HG02759 (cell line): ENCODE measurements around the gene PRXL2C.

ENCODE experiments used
- ATAC-seq: cut with Tn5 transposase; IDR thresholded peaks from one replicate; pipeline ENCODE4 v1.9.1; 2021; ENCODE audit warnings: mild to moderate bottlenecking, moderate library complexity; ENCODE audit not compliant: unreplicated experiment

Gene PRXL2C

DNA sequence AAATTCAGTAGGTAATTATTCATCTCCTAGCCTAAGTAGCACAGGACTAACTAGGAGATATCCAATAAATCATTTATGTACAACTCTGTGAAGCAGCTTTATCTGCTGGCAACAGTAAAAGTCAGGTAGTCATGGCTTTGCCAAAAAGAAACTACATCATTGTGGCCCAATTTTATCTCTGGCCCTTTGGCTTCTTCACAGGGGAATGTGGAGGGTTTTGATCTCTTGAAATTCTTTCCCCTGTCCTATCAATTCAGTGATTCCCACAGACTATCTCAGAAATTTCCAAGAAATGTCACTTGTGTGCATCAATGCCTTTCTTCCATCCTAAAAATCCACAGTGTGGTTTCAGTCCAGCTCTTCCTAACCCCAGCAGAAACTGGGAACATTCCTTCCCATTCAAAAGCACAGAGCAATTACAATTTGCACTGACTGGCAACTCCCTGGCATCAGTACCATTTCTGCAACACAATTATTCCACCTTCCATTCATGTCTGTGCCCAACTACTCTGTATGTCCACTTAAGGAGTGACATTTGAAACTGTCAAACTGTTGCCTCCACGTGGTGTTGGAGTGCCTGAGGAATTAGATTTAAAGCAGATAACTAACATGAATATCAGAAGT, 42.0 kb downstream of the PRXL2C start:
- no peak for ATAC-seq

DNA sequence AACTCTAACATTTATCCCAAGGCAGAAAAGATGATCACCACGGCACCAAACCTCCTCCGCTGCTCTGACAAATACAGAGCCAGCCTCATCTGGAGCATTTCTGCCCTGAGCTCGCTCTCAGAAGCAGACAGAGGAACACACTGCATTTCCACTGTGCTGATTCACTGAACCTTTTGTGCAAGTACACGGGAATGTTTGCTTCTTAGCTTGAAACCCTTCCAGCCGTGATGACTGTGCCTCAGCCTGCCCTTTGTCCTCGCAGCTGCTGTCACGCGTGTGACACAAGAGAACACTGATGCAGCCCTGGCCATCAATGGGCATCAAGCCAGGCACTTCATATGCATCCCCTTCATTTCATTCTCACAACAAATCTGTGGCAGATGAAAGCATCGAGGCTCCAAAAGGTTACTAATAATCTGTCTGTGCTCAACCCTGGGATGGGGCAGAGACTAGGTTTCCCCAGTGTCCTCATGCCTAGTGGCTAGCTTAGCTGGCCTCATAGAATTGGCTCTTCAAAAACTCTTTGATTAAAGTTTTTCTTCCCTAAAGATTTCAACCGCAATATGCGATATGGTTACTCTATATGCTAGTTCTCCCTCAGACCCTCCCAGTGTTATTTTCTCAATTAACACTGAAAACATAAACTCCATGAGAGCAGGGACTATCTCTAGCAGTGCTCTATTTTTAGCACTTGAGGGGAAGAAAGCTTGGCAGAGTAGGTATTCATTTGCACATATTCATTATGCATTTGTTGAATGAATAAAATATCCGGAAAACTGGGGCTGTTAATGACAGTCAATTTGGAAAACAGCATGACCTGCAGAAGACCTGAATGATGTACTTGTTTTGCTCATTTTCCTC, 42.8 kb downstream of the PRXL2C start:
- ATAC-seq: no peak

DNA sequence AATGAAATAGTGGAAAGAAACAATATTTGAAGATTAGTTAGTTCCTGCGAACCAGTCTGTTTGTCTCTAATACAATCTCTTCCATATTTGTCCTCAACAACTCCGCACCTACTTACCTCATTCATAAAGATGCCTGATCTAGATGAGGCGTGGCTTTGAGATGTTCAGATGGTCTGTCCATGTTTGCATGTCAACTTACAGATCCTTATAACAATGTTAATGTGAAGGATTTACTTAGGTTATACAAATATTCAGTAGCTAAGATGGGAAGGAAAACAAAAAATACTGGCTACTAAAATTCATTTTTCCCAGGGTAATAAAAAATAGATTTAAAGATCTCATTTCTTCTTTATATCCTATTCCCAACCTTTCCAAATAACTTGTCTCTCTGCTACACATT, 43.8 kb downstream of the PRXL2C start:
- ATAC-seq: no peak

DNA sequence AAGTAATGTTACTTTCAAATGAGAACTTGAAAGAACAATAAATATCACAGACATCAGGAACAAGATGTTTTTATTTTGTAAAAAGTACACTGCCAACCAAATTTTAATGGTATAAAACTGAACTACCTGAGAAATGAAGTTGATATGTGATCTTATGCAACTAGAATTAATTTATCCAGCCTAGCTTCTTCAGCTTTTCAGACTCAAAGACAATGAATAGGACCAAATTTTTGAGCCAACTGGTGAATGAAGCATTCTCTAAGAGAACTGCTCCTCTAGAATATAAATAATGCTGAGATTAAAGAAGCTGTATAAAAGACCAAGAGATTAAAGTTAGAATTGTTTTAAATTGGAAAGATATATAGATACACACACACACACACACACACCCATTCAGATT, 45.4 kb downstream of the PRXL2C start:
- no peak for ATAC-seq

DNA sequence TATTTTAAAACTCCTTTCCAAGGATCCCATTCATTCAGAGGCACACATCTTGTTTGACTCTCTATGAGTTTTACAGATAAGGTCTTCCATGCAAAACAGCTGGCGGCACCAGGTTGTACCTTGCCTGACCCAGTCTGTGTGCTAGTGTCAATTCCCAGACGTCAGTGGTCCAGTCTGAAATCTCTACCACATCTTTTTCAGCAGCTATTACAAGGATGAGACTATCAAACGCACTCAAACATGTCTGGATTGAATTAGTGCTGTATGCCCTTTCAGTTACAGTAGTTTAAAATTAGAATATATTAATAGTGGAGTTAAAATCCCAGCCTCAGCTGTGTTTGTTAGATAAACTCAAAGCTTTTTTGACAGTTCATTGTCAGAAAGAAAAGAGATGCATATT, 47.1 kb downstream of the PRXL2C start:
- no peak for ATAC-seq

DNA sequence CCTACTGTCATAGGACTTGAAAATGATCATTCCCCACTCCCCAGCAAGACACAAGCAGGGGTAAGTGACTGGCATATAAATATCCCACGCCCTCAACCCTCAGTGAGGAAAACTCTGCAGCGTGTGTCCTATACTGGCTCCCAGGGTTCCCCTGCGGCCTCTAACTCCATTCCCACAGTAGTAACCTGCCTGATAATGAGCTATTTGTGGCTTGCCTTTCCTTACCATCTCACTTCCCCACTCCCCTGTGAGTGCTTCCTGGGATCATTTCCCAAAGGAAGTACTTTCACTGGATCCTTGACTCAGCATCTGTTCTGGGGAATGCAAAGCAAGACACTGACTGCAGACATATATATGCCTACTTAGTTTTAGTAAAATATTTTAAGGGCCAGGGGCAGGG, 49.8 kb downstream of the PRXL2C start:
- no peak for ATAC-seq

DNA sequence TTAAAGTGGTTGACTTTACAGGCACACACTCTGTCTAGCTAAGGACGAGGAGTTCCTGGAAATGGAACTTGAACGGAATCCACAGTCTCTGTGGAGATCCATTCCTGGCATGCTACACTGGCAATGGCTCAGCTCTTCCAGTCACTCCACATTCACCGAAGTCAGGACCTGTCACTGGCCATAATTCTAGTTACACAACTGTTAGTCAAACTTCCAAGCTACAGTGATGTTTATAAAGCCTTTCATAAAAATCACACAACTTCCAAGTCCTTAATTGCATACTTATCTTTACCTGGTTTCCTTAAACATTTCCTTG, 51.2 kb downstream of the PRXL2C start:
- no peak for ATAC-seq

DNA sequence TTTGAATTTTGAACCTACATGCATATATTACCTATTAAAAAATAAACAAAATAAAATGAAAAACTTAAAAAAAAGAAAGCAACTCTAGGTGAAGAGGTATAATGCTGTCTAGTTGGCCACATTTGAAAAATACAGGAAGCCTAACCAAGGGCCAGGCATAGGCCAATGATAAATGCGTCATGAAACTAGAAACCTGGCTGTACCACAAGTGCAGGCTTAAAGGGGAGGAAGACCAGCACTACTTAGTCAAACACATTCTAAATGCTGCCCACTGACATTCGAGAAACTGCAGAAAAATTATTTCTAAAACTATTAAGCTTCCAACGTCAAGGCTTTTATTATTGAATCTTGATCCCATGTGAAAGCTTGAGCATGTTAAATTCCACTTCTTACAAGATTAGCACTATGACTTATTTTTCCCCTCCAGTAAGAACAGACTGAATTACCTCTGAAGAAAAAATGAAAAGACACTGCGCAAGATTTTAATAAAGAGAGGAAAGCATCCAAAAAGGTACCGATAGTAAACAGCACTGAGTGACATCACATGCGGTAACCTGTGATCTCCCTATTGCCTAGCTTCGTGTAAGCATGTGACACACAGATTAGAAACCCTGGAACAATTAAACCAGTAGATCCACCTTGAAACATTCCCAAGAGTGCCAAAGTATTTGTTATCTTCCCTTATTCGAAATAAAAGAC, 51.7 kb downstream of the PRXL2C start:
- no peak for ATAC-seq

DNA sequence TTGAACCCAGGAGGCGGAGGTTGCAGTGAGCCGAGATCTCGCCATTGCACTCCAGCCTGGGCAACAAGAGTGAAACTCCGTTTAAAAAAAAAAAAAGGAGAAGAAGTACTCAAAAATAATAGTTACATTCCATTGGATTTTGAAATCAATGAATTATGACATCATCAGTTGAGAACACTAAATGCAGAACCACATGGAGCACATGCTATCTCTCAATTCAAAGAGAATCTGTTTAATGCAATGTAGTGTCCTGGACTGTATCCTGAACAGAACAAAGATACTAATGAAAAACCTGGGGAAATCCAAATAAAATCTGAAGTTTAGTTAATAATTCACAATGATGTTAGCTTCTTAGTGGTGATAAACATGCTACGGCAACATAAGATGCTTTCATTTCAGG, 55.8 kb downstream of the PRXL2C start:
- no peak for ATAC-seq

DNA sequence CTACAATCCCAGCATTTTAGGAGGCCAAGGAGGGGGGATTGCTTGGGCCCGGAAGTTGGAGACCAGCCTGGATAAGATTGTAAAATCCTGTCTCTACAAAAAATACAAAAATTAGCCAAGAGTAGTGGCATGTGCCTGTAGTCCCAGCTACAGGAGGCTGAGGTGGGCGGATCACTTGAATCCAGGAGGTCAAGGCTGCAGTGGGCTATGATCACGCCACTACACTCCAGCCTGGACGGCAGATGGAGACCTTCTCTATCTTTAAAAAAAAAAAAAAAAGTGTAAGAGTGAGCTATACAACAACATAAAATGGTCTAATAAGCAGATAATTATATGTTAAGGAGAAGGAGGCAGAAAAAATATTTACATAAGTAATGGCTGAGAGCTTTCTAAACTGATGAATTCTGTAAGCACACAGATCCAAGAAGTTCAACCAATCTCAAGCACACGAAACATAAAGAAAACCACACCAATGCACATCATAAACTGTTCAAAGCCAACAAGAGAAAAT, 58.5 kb downstream of the PRXL2C start:
- no peak for ATAC-seq
